DMS114 treated with DMSO at 0.1 percent for 48 hours (cell line): Measurements from ENCODE around the gene GFER.
"Not testable (repeated sequence)": the region's sequence is repeated elsewhere in the genome, so short reads cannot be mapped to it uniquely, and the experiment has no call there.

Experiments
- DNase-seq: peaks from one replicate; lab custom pipeline; 2025; ENCODE audit not compliant: unreplicated experiment; lab: John Stamatoyannopoulos, UW

Gene GFER

DNA sequence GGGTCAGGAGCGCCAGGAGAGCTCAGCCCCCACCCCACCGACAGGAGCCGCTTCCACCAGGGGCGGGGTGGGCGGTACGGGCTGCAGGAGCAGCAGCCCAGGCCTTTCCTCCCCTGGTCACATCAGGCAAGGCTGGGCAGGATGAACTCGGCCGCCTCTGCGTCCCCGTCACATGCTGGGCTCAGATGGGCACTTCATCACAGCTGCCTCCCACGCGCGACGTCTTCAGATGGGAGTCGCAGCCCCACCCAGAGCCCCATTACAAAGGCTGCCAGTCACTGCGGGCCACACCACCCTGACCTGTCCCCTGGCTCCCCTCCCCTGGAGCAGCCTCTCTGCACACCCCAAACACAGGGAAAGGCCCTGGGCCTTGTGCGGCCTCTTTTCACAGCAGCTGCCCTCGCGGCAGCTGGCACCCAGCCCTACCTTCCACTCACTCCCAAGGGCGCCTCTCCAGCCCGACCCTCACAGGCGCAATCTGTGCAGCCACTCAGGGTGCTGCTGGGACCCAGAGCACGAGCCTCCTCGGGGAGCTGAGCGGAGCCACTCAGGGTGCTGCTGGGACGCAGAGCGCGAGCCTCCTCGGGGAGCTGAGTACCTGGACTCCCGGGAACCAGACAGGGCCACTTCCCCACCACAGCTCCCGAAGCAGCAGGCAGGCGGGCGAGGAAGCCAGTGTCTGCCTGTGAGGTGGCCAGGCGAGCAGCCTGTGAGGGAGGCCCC is 21.0 kb downstream of the GFER start:
- no peak for DNase-seq

DNA sequence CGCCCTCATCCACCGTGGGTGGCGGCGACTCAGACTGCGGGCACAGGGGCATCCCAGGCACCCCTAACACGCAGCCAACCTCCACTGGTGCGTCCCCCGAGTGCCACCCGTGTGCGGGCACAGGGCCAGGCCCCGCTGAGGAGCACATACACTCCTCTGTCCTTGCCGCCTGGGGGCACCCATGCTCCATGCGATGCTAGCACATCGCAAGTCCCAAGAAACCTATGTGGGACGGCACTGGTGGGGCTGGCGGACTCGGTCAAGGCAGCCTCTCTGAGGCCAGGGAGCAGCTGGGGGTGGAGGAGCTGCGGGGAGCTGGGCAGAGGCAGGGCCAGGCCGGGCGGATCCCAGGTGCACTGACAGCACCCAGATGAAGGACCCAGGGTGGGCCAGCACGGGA is 21.7 kb downstream of the GFER start:
- no peak for DNase-seq

DNA sequence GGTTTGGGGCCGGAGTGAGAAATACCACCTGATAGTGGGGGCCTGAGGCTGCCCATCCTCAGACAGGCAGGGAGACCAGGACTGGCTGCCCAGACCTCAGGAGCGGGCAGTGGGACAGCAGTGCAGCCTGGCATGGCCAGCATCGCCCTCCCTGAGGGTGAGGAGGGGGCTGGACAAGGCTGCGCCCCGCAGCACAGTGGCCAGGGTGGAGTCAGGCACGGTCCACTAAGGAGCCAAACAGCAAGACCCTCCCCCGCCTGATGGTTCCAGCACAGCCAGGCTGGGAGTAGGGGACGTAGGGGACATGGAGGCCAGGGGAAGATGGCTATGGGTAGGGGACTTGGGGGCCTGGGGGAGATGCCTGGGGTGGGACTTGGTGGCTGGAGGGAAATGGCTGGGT is 22.3 kb downstream of the GFER start:
- DNase-seq: no peak

DNA sequence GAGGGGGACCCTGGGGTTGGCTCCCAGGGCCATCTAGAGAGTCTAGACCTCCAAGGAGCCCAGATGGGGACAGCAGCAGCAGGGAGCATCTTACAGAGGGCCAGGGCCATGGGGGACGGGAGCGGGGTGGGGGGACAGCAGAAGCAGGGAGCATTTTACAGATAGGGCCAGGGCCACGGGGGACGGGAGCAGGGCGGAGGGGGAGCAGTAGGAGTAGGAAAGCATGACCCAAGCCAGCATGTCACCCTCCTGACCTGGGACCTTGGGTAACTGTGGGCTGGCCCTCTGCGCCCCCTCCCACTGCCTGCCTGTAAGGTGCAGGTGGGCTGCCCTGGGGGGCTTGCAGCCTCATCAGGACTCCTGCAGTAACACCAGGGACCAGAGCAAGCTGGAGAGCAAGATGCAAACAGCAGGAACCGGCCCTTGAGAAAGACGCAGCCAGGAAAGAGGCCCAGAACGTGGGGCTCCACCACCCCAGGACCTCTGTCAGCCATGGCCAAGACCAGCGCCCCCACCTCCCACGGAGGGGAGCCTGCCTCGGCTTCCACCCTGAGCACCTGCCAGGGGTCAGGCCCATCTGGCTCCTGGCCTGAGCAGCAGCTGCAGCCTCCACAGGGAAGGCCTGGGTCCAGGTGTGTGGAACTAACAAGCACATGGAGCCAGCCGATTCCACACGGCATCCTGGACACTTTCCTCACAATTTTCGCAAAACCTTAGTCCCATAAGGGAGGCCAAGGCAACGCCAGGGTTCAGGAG is 23.3 kb downstream of the GFER start:
- DNase-seq: no peak

DNA sequence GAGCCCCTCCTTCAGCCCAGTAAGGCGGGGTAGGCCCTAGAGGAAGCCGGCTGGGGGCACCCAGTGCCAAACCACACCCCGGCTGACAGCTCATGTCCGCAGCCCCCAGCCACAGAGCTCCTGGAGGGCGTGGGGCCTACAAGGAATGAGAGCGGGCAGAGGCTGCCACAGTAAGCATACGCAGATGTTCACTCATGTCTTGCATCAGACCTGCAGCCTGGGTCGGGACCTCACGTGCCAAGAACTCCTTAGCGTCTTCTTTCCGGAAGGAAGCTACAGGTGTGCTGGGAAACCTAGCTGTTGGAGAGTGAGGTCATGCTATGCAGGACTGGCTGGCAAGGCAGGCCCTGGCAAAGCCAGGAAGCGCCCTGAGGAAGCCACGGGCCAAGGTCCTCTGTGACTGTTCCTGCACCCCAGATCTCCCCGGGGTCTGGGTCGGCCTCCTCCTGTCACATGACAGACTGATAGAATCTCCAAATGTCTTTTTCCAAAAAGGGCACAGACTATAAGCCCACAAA is 24.1 kb downstream of the GFER start:
- no peak for DNase-seq

DNA sequence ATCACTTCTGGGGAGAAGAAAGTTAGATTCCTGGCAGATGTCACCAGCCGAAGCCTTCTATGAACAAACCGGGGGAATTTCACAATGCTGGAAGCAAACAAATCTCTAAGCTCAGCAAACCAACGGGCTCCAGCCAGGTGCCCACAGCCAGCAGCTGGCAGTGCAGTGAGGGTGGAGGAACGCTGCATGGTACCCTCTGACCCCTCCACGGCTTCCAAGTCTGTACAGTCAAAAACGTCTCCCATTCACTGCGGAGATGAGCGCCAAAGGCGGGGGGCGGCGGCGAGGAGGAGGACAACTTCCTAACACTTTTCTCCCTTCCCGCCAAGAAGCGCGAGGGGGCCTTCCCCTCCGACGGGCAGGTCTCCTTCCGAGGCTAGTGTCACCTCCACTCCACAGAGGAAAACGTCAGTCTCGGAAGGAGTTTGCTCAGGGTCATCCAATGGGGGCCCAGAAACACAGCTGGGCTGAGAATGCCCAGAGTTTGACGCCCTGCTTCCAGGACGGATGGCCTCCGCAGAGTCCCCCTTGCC is 24.7 kb downstream of the GFER start:
- no peak for DNase-seq

DNA sequence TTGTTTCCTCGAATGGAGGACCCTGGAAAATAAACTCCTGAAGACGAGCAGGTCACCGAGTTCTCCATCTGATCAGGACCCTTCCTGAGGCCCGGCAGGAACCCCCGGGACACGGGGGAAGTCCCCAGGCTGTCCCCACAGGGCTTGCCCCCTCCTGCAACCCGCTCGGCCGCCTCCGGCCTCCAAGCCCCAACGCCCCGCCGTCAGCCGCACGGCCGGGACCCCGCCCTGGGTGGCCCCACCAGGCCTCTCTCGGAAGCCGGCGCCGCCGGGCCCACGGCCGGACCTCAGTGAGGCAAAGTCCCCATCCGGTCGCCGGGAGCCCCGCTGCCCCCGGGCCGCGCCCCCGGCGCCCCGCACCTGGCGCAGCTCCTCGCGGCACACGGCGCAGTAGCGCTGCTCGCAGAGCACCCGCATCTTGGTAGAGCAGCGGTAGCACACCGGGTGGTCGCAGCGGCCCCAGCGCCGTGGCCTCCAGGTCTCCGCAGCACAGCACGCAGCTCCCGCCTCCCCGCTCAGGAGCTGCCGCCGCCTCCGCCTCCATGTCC is 25.2 kb downstream of the GFER start:
- no peak for DNase-seq

DNA sequence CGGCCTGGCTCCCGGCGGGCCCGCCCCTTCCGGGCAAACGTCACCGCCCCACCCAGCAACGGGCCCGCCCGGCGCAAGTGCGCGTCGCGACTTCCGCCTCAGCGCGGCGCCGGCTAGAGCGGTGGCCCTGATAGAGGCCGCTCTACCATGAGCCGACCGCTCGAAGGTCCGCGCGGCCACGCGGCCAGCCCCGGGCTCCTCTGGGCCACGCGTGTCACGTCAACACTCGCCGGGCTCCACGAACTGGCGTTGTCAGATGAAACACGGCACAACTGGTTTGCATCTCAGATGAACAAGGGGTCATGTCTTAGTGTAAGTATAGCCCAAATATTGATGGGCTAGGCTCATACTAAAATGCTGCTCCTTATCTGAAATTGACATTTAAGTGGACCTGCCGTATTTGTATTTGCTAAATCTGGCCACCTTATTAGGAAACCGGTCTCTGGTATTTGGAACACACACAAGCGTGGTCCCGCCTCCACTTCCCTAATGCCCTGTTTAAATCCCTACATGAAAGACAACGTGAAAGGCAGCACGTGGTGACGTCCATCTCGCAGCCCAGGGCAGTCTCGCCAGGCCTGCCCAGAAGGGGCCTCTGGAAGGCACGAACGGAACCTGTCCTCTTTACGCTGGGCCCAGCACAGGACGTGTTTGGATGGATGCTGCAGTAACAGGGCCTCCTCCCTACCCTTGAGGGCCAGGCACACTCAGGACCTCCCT is 26.0 kb downstream of the GFER start, which contains the start of gene ZNF598:
TSS of gene ZNF598 (minus strand) at position 31 of the 720 bp plus-strand sequence.
- DNase-seq: peak; percentile 50

DNA sequence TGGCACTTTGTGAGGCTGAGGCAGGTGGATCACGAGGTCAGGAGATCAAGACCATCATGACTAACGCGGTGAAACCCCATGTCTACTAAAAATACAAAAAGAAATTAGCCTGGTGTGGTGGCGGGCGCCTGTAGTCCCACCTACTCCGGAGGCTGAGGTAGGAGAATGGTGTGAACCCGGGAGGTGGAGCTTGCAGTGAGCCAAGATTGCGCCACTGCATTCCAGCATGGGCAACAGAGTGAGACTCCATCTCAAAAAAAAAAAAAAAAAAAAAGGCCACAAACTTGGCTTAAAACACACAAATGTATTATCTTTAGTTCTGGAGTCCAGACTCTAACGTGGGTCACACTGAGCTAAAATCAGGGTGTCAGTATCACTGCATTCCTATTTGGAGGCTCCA is 27.7 kb downstream of the GFER start:
- DNase-seq: not testable (repeated sequence)

DNA sequence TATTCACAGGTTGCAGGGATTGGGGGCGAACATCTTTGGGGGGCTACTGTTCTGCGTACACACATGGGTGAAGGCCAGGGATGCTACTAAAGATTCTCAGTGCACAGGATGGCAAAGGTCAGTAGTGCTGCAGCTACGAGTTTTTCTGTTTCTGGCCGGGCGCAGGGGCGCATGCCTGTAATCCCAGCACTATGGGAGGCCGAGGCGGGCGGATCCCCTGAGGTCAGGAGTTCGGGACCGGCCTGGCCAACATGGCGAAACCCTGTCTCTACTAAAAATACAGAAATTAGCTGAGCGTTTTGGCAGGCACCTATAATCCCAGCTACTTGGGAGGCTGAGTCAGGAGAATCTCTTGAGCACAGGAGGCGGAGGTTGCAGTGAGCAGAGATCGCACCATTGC is 29.5 kb downstream of the GFER start:
- DNase-seq: no peak

DNA sequence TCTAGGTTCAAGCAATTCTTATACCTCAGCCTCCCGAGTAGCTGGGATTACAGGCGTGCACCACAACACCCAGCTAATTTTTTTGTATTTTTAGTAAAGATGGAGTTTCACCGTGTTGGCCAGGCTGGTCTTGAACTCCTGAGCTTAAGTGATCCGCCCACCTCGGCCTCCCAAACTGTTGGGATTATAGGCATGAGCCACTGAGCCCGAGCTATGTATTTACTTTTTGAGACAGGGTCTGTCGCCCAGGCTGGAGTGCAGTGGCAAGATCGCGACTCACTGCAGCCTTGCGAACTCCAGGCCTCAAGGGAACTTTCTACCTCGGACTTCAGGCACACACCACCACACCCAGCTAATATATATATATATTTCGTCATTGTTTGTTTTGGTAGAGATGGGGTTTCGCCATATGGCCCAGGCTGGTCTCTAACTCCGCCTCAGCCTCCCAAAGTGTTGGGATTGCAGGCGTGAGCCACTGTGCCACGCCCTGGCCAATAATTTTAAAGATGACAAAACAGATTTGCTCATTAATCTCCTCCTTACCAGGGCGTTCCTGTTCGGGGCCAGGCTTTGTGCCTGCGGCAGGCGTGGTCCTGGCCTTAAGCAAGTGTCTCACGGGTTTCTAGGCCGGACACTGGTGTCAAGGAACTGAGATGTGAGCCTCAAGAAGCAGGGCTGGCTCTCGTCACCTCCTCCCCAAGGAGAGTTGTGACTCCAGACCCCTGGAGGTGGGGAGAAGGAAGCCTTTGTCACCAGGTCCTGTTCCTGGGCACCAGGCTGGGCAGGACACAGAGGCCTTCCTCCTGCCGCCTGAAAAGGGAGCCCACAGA is 31.3 kb downstream of the GFER start:
- DNase-seq: no peak

DNA sequence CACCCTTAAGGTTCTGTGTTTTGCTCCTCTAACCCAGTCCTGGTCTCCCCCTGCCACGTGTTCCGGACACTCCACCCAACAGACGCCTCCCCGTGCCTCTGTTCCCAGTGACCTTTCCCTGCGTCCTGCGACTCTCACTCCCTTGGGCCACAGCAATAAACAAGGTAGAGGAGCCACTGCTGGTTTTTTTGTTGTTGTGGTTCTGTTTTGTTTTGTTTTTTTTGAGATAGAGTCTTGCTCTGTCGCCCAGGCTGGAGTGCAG is 31.9 kb downstream of the GFER start:
- DNase-seq: no peak

DNA sequence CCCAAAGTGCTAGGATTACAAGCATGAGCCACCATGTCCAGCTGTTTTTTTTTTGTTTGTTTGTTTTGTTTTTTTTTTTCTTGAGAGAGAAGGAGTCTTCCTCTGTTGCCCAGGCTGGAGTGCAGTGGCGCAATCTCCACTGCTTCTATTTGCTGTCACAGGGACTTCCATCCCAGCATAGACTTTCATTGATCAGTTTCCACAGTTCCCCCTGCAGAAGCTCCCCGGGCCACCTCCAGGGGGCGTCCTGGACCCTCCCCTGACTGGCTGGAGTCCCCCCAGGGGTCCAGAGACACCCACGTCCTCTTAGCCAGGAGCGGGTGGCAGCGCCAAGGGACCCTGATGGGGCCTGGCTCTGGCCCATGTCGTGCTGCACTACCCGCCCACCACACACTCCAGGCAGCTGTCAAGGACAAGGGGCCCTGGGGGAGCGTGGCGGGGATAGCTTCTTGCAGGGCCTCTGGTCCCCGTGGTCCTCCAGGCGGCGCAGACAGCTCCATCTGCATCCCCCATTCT is 32.5 kb downstream of the GFER start:
- DNase-seq: no peak

DNA sequence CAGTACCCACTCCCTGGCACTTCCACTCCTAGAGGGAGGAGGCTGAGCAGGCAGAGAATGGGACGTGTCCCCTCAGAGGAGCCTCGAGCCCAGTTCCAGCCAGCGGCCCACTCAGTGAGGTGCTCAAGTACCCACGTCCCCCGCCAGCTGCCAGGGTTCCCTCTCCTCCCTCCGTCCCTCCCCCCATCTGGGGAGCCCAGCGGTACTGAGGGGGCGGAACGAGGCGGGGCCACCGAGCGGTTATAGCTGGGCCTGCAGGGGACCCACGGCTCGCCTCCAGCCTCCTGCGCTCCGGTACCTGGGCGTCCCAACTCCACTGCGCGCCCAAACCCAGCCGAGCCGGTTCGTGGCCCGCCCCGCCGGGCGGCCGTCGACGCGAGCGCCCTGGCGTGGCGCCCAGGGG is 35.5 kb downstream of the GFER start, which contains the start of gene NPW:
TSS of gene NPW (plus strand) at position 268 of the 403 bp plus-strand sequence.
- DNase-seq: no peak

DNA sequence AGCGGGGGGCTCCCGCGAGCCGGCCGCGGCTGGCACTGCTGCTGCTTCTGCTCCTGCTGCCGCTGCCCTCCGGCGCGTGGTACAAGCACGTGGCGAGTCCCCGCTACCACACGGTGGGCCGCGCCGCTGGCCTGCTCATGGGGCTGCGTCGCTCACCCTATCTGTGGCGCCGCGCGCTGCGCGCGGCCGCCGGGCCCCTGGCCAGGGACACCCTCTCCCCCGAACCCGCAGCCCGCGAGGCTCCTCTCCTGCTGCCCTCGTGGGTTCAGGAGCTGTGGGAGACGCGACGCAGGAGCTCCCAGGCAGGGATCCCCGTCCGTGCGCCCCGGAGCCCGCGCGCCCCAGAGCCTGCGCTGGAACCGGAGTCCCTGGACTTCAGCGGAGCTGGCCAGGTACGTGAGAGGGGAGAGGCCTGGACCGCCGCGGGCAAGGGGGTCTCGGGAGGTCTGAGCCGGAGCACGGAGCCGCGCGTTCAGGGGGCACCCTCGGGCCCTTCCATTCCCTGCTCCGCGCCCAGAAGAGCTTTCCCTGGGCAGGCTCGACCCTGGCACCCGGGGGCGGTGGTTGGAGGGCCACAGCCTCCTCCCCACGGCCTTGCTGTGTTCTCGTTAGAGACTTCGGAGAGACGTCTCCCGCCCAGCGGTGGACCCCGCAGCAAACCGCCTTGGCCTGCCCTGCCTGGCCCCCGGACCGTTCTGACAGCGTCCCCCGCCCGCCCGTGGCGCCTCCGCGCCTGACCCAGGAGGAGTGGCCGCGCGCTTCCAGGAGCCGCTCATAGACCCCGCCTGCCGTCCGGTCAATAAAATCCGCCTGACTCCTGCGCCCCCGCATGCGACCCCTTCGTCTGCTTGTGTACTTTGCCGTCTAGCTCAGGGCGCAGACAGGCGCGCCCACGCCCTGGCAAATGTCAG is 36.2 kb downstream of the GFER start:
- no peak for DNase-seq

DNA sequence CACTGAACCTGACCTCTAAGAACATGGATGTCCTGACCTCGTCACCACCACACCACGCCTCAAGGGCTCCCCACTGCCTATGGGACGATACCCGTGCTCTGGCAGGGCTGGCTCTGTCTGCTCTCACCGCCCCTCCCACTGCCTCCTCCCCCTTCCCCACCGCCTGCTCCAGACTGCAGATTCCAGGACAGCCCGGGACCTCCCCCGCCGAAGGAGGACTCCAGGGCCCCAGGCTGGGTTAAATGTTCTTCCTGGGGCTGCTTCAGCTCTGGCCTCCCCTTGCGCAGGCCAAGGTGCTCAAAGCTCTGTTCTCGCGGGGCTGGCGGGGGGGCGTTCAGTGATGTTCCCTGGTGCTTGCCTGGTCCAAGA is 38.7 kb downstream of the GFER start:
- peak; percentile 71 for DNase-seq

DNA sequence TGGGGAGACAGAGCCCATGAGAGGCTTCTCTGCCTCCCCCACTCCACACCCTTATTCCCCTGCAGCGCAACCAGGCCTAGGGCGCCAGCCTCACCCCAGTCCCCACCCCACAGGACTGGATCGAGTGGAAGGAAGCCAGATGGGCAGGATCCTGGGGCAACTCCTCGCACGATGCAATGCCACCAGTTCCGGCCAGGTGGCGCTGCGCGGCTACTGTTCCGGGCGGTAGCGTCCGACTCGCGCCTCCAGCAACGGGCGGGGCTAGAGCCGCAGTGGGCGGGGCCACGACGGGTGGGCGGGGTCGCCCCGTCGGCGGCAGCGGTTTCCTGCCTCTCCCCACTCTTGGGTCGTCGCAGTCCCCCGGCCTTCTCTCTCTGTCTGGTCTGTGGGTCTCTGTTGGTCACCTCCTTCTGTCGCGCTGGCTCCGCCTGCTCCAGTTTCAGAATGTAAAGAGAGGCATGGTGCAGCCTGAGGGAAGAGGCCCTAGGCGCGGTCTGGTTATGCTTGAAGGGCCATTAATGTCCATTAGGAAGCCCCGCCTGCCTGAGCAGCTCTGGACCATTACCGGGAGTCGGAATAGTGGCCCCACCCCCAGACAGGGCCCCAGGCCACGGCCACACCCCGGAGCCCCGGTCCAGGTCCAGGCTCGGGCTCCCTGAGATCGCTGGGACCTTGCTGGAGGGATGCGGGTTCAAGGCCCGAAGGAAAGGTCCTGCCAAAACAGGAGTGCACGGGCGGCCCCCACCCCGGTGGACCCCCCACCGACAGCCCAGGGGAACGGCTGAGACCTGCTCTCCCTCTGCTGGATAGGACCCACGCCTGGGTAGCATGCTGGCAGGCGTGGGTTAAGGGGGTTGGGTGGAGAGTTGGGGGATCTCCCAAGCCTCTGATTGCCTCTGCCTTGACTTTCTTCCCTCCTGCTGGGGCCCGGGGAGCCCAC is 39.4 kb downstream of the GFER start:
- peak; percentile 71 for DNase-seq

DNA sequence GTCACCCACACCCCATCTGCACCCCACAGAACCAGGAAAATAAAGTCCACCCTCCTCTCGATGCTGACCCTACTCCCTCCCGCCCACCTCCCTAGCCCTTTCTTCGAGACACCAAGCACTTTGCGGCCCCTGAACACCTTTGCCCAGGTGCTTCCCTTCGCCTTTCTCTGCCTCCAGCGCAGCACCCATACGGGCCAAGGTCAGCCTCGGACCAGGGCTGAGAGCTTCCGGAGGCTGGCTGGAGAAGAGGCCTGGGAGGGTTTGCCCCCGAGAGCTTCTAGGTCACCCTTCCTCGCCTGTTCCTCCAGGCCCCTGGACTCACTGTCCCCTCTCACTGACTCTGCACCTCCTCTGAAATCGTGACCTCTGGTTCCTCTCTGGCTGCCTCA is 40.0 kb downstream of the GFER start:
- no peak for DNase-seq
